HepG2 (cell line): ENCODE results near the gene ELOVL7. TPM values are rescaled to one million over a fixed set of nuclear protein-coding genes. Genes with fewer than 3 reads are reported as not detected.

Experiments
- ATAC-seq: fragments of 200-7000 bp; cut with Tn5 transposase; 3 replicates; pipeline ENCODE4 v1.9.1; 2020; ENCODE audit warnings: mild to moderate bottlenecking, moderate library complexity
- BruUV-seq: library from RNA; stranded (reverse); fragments of 400-500 nt; replicated peaks from 2 replicates; lab custom pipeline; 2021; lab: Mats Ljungman, UMichigan
- CTCF ChIA-PET: fragments of 300-600 bp; formaldehyde crosslinking; extraction: SDS; loops from one replicate; lab custom pipeline; 2021; ENCODE audit warnings: low total read pairs, inconsistent platforms, low intra/inter-chr PET ratio; lab: Yijun Ruan, JAX
- POLR2A ChIA-PET: fragments of 350-600 bp; sonication (Branson Sonifier 250); formaldehyde crosslinking; loops from one replicate; lab custom pipeline; 2020; ENCODE audit warnings: antibody characterized with exemption, inconsistent platforms; lab: Yijun Ruan, JAX
- DNase-seq: peaks from one replicate; pipeline ENCODE4 v3.0.0-alpha.2; 2015; ENCODE audit warnings: low spot score
- FAIRE-seq: peaks from 3 replicates; lab custom pipeline; 2011; peaks lifted over from hg19 to GRCh38; lab: Jason Lieb, UNC
- H2AFZ ChIP-seq: one replicate; pipeline ENCODE4 v1.6.1; 2011; ENCODE audit warnings: low read length, inconsistent platforms
- H3K27ac ChIP-seq: fragments of 300-600 bp; 3 replicates; pipeline ENCODE4 v1.8.0; 2011; ENCODE audit warnings: mixed run types, mild to moderate bottlenecking, mixed read lengths, low read length, inconsistent platforms; ENCODE audit not compliant: insufficient read depth; ENCODE audit errors: extremely low read length
- H3K27me3 ChIP-seq, 2 experiments: fragments of 200-600 bp in 1 of 2; 2 replicates in 1 of 2; 3 replicates in 1 of 2; pipeline versions ENCODE4 v1.6.0 to v1.8.0; 2011; ENCODE audit warnings: low read length in 2 of 2, mild to moderate bottlenecking in 2 of 2, moderate library complexity in 2 of 2, inconsistent platforms in 1 of 2; ENCODE audit not compliant: insufficient read depth in 2 of 2, control insufficient read depth in 1 of 2
- H3K36me3 ChIP-seq, 2 experiments: fragments of 200-600 bp in 1 of 2; replicated peaks in 1 of 2; 2 replicates in 1 of 2; 3 replicates in 1 of 2; pipeline versions ENCODE4 v1.5.1 to v1.8.0; 2011; ENCODE audit warnings: low read length in 2 of 2, inconsistent platforms in 1 of 2; ENCODE audit not compliant: insufficient read depth in 2 of 2, control insufficient read depth in 1 of 2
- H3K4me1 ChIP-seq: 2 replicates; pipeline ENCODE4 v1.5.1; 2012; ENCODE audit warnings: low read length, inconsistent platforms; ENCODE audit not compliant: insufficient read depth
- H3K4me2 ChIP-seq: 2 replicates; pipeline ENCODE4 v1.6.0; 2011; ENCODE audit warnings: low read depth, low read length, inconsistent platforms
- H3K4me3 ChIP-seq, 3 experiments: fragments of 200-600 bp in 1 of 3; sonication (generic), shearing (Covaris generic) in 1 of 3; replicated peaks in 1 of 3; 2 replicates each; pipeline ENCODE4 v1.5.1; 2011 to 2016; ENCODE audit warnings: low read length in 3 of 3, inconsistent platforms in 2 of 3, low read depth in 2 of 3, mild to moderate bottlenecking in 2 of 3, control low read depth in 1 of 3, mixed read lengths in 1 of 3; ENCODE audit not compliant: insufficient read depth in 1 of 3
- H3K79me2 ChIP-seq: one replicate; pipeline ENCODE4 v1.6.1; 2011; ENCODE audit warnings: low read length, inconsistent platforms; ENCODE audit not compliant: insufficient read depth
- H3K9ac ChIP-seq: 2 replicates; pipeline ENCODE4 v1.6.0; 2011; ENCODE audit warnings: mild to moderate bottlenecking, low read depth, low read length, inconsistent platforms; ENCODE audit not compliant: insufficient read depth
- H3K9me3 ChIP-seq: 2 replicates; pipeline ENCODE4 v1.5.1; 2012; ENCODE audit warnings: mild to moderate bottlenecking, low read length
- H4K20me1 ChIP-seq: 2 replicates; pipeline ENCODE4 v1.6.0; 2011; ENCODE audit warnings: inconsistent platforms, mild to moderate bottlenecking, low read length, moderate library complexity; ENCODE audit not compliant: insufficient read depth
- BRCA1 ChIP-seq: sonication (generic); formaldehyde crosslinking; IDR thresholded peaks from 2 replicates; pipeline ENCODE4 v1.4.0; 2020; ENCODE audit warnings: missing genetic modification reagents
- CBX1 ChIP-seq: IDR thresholded peaks from one replicate; pipeline ENCODE4 v1.6.1; 2016; ENCODE audit warnings: antibody characterized with exemption, low read depth
- LCORL ChIP-seq, 2 experiments: fragments of 450-650 bp in 1 of 2; sonication (generic) in 1 of 2; formaldehyde crosslinking in 1 of 2; IDR thresholded peaks; 2 replicates each; pipeline versions ENCODE4 v1.5.0 to v1.6.1; 2017 to 2020; ENCODE audit warnings: antibody characterized with exemption in 1 of 2, missing genetic modification reagents in 1 of 2
- NCOA5 ChIP-seq: sonication (generic); formaldehyde crosslinking; IDR thresholded peaks from 2 replicates; pipeline ENCODE4 v1.4.0; 2020; ENCODE audit warnings: missing genetic modification reagents
- PHF5A ChIP-seq: IDR thresholded peaks from one replicate; pipeline ENCODE4 v1.6.1; 2018; ENCODE audit warnings: low read depth, missing genetic modification reagents; ENCODE audit not compliant: unreplicated experiment
- RBFOX2 ChIP-seq: fragments of 200-400 bp; formaldehyde crosslinking; IDR thresholded peaks from 2 replicates; pipeline ENCODE4 v1.6.1; 2017; ENCODE audit warnings: low read depth, mild to moderate bottlenecking, low read length
- SCMH1 ChIP-seq: sonication (generic); formaldehyde crosslinking; IDR thresholded peaks from 2 replicates; pipeline ENCODE4 v1.9.0; 2021; ENCODE audit warnings: missing genetic modification reagents, mild to moderate bottlenecking, borderline replicate concordance
- SNAI1 ChIP-seq: sonication (generic); formaldehyde crosslinking; IDR thresholded peaks from 2 replicates; pipeline ENCODE4 v1.5.0; 2020; ENCODE audit warnings: mild to moderate bottlenecking, missing genetic modification reagents, borderline replicate concordance
- ZBTB34 ChIP-seq: sonication (generic); formaldehyde crosslinking; IDR thresholded peaks from 2 replicates; pipeline ENCODE4 v1.8.0; 2022; ENCODE audit warnings: mild to moderate bottlenecking, missing genetic modification reagents
- ZNF136 ChIP-seq: sonication (generic); formaldehyde crosslinking; IDR thresholded peaks from 2 replicates; pipeline ENCODE4 v1.8.1; 2022; ENCODE audit warnings: low read depth, mild to moderate bottlenecking, moderate library complexity, missing genetic modification reagents
- ZNF17 ChIP-seq: sonication (generic); formaldehyde crosslinking; IDR thresholded peaks from 2 replicates; pipeline ENCODE4 v1.5.0; 2020; ENCODE audit warnings: mild to moderate bottlenecking, missing genetic modification reagents
- ZNF652 ChIP-seq: IDR thresholded peaks from 2 replicates; pipeline ENCODE4 v1.6.1; 2016; ENCODE audit warnings: low read depth, borderline replicate concordance
- ZNF672 ChIP-seq: sonication (generic); formaldehyde crosslinking; IDR thresholded peaks from 2 replicates; pipeline ENCODE4 v1.8.1; 2022; ENCODE audit warnings: missing genetic modification reagents
- ZNF740 ChIP-seq: sonication (generic); formaldehyde crosslinking; IDR thresholded peaks from 2 replicates; pipeline ENCODE4 v1.4.0; 2020; ENCODE audit warnings: missing genetic modification reagents
- ZNF850 ChIP-seq: sonication (generic); formaldehyde crosslinking; conservative IDR thresholded peaks from 2 replicates; pipeline ENCODE4 v1.9.0; 2021; ENCODE audit warnings: mild to moderate bottlenecking, missing genetic modification reagents
- WGBS: methylation state at CpG from one replicate; pipeline ENCODE4 v1.1.6; 2017; ENCODE audit warnings: low lambda C conversion rate; 5-methylcytosine and 5-hydroxymethylcytosine counted together
- in situ Hi-C: cut with HindIII; loops from 2 replicates; pipeline ENCODE4 v1.10.0; 2017; ENCODE audit warnings: low pct_unique_long_range_greater_than_20kb; ENCODE audit not compliant: extremely low pct_ligation_motif_present
- intact Hi-C: fragments of 100-400 bp; cut with micrococcal nuclease; formaldehyde crosslinking; loops from one replicate; pipeline ENCODE4 v1.10.0; 2022; ENCODE audit not compliant: unreplicated experiment
- polyA plus RNA-seq, 8 experiments: library from polyadenylated mRNA; depleted of rRNA in 3 of 8; stranded (reverse) in 7 of 8; unstranded in 1 of 8; fragments of >200 nt; fragmentation: Illumina TruSeq in 4 of 8; extraction: Trizol in 4 of 8; gene quantifications; 2 replicates each; pipeline versions ENCODE4 v1.2.1 to v1.2.3, GENCODE V29; 2011 to 2016; ENCODE audit warnings: low read depth in 4 of 8, missing spikeins in 1 of 8, mixed read lengths in 1 of 8; ENCODE audit not compliant: insufficient read depth in 1 of 8
- total RNA-seq, 5 experiments: library from RNA; depleted of rRNA; stranded (reverse); fragments of >200 nt; fragmentation: Illumina TruSeq; extraction: Trizol; gene quantifications; 2 replicates each; pipeline ENCODE4 v1.2.3, GENCODE V29; 2016; ENCODE audit warnings: low read depth in 1 of 5

The ELOVL7 gene
- total and polyA plus RNA-seq, 2 of the 13 experiments (the other 11 are each of a cell fraction or from before 2014, with no cell fraction given) = 4.5 to 7.3 TPM

- no peak for FAIRE-seq
- ATAC-seq = no peak
- no peak overlapping the region for H3K27ac ChIP-seq
- no peak overlapping the region for H3K4me3 ChIP-seq
- H4K20me1 ChIP-seq = no peaks in the 10 kb centered on the region
- no peak for TF ChIP-seq SNAI1 (CRISPR knock-in tag)
- TF ChIP-seq PHF5A = no peak
- TF ChIP-seq LCORL (IDR thresholded peaks at IDR 0.05) = no peak
- no peak for TF ChIP-seq LCORL (CRISPR knock-in tag; IDR thresholded peaks at IDR 0.05)
- TF ChIP-seq ZNF136 (CRISPR knock-in tag) = no peak
- H3K27me3 ChIP-seq = no peaks in the 10 kb centered on the region
- H3K4me1 ChIP-seq = peaks cover 18% of the 10 kb centered on the region
- in situ Hi-C loops (no loop called here), intact Hi-C loops (no loop called here)
- no TSS peak for BruUV-seq
- H3K36me3 ChIP-seq = no peaks in the 10 kb centered on the region
- no peaks in the 10 kb centered on the region for H3K9me3 ChIP-seq
- H3K4me2 ChIP-seq = no peak overlapping the region
- H3K79me2 ChIP-seq = no peaks in the 10 kb centered on the region
- no peak overlapping the region for H3K9ac ChIP-seq
- WGBS = 88% methylated on average over 5 of the region's 5 CpGs
- ChIA-PET CTCF (no interaction called here), POLR2A (no interaction called here)
- DNase-seq = no peak
- H2AFZ ChIP-seq = no peak overlapping the region
Measured at GRCh38 chr5:60806591-60807243, 37.4 kb downstream of the ELOVL7 start.

- ChIA-PET CTCF (no interaction called here), POLR2A (no interaction called here)
- Histone ChIP-seq H3K27ac (no peak overlapping the region), H3K27me3 (no peaks in the 10 kb centered on the region), H3K9me3 (no peaks in the 10 kb centered on the region), H3K79me2 (no peaks in the 10 kb centered on the region), H3K4me2 (no peak overlapping the region), H2AFZ (no peak overlapping the region), H3K9ac (no peak overlapping the region), H3K4me1 (peaks cover 15% of the 10 kb centered on the region), H4K20me1 (no peaks in the 10 kb centered on the region), H3K4me3 (no peak overlapping the region), H3K36me3 (no peaks in the 10 kb centered on the region)
- no TSS peak for BruUV-seq
- FAIRE-seq (no peak), ATAC-seq (no peak), DNase-seq (no peak)
- TF ChIP-seq CBX1 (no peak), SCMH1 (CRISPR knock-in tag) (no peak), ZNF652 (CRISPR knock-in tag) (no peak), ZNF740 (CRISPR knock-in tag) (no peak), ZNF850 (no peak), RBFOX2 (no peak), BRCA1 (CRISPR knock-in tag) (no peak), ZBTB34 (CRISPR knock-in tag) (no peak), NCOA5 (no peak), ZNF672 (CRISPR knock-in tag) (no peak), ZNF17 (no peak)
- in situ Hi-C loops (no loop called here), intact Hi-C loops (no loop called here)
Measured at GRCh38 chr5:60805463-60805862, 38.6 kb downstream of the ELOVL7 start.
